Measurements from ENCODE around the gene SOSTDC1.
"Not testable (repeated sequence)": the region's sequence is repeated elsewhere in the genome, so short reads cannot be mapped to it uniquely, and the experiment has no call there.

Gene SOSTDC1, protein sequence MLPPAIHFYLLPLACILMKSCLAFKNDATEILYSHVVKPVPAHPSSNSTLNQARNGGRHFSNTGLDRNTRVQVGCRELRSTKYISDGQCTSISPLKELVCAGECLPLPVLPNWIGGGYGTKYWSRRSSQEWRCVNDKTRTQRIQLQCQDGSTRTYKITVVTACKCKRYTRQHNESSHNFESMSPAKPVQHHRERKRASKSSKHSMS

DNA sequence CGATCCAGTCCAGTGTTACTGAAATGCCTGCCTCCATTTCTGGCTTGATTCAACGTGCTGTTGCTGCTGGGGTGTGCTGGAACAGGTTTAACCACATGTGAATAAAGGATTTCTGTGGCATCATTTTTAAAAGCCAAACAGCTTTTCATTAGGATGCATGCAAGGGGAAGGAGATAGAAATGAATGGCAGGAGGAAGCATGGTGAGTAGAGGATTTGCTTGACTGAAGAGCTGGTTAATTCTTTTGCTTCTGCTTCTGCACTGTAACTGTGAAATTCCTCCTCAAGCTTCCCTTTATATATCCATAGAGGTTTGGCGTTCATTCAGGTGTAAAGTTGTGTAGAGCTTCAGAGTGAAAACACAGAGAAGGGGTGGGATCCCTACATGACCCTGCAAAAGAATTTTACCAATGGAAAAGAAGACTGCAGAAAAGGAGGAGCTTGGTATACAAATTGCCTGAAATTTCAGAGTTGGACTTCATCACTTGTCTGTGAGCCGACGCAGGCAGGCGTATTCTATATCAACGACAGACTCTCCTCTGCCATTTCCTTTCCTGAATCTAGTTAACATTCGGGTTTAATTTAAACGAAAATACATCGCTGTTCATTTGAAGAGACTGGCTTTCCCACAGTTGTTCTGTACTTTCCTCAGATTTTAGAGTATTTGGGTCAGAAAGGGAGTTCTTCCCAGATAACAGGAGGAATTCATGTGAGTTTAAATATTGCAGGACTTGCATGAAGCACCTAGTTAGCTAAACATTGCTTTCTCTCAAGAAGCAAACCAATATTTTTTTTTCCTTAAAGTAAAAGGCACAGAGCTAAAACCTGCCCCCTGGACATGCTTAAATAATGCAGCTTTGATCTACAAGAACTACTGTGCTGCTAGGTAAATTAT, at the start of gene SOSTDC1:
Gene SOSTDC1, minus strand, starts transcription at position 270 of the 893 bp plus-strand sequence. Its CDS starts 70 bp downstream, at position 200.
- no peak for DNase-seq (ENCODE audit: low read depth)

DNA sequence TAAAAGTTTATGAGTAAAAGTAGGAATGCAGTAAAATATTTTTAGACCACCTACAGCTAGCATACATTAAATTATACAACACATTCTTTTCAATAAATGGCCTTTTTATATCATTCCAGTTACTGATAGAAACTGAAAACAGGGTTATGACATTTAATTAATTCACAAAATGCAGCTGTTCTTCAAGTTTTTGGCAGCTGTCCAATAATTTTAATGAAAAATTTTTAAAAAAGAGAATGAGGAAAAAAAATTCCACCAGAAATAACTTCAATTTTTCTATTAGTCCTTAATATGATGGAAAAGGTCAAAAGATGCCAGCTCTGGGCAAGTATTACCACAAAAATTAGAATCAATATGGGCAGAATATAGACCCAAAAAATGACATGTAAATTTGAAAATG, 49.2 kb upstream of the SOSTDC1 start:
- DNase-seq (ENCODE audit: low read depth), result no peak

DNA sequence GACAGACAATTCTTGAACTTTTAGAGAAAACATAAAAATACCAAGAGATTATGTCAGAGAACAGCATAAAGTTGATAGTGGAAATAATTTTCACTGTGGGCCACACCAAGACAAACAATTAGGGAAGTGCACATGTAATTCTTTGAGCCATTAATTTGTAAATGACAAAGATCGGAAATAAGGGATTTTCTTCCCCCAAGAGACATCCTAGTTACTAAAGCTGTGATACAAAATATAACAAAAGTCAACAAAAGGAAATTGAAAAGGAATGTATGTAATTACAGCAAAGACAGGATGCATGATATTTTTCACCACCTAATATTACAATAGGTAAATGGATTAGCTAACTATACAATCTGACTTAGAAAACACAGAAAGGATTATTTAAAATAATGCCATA, 48.7 kb upstream of the SOSTDC1 start:
- DNase-seq (ENCODE audit: low read depth), result no peak

GRCh38 chr7:16512097-16512496, 46.6 kb upstream of the SOSTDC1 start:
- no peak for DNase-seq (ENCODE audit: low read depth)

DNA sequence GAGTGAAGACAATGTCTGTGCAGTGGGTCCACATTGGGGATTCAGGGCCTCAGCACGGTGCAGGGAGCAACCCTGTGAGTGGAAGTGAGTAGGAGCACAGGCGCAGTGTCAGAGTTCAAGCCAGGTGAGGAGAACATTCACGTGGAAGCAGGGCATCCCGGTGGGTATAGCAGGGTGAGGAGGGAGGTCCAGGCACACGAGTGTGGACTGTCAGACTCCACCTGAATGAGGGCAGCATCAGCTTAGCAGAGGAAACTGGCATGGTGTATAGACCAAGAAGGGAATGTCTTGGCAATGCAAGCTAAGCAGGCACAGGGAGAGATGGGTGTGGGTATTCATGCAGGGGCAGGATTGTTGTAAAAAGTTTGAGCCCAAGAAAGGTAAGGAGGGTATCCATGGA, 45.8 kb upstream of the SOSTDC1 start:
- DNase-seq (ENCODE audit: low read depth), result no peak

DNA sequence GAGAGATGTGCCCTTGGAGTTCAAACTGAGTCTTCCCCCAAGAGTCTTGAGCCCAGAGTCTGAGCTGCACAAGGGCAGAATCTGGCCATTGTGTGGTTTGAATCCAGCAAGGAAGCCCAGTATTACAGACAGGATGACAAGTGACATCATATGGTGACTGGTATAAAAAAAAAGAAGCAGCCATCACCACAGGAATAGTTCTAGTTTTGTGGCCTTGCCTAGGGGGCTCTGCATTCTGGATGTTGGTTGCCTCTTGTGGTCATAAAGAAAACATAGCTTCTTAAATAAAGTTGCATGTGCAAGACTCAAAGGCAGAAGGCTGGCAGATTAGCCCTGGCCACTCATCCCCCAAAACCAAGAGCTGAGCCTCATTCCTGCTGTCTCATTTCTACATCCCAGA, 44.3 kb upstream of the SOSTDC1 start:
- no peak for DNase-seq (ENCODE audit: low read depth)

DNA sequence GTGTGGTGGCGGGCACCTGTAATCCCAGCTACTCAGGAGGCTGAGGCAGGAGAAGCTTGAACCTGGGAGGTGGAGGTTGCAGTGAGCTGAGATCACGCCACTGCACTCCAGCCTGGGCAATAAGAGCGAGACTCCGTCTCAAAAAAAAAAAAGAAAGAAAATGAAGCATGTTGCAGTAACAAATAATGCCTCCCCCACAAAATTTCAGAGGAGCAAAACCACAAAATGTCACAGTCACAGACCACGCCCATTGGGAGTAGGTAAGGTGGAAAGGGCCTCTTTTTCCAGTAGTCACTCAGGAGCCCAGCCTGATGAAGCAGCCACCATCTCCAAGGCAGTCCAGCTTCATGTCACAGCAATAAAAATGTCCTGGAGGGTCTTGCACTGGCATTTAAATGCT, 40.9 kb upstream of the SOSTDC1 start:
- DNase-seq (ENCODE audit: low read depth), result not testable (repeated sequence)

DNA sequence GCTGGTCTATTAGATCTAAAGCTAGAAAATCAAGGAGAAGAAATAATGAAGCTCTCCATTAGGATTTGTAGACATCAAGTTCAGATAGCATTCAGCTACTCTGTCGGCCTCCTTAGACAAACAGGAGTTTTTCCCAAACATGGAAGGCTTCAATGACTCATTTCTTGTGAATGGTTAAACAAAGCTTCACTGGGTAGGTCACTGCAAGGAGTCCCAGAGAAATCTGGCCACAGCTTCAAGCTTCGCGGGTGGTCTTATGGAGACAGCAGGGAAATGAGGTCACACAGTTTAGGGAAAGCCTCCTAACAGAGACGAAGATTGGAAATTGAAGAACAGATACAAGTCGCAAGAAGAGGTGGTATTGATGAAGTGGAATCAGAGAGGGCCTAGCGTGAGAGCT, 38.5 kb upstream of the SOSTDC1 start:
- DNase-seq (ENCODE audit: low read depth), result no peak

DNA sequence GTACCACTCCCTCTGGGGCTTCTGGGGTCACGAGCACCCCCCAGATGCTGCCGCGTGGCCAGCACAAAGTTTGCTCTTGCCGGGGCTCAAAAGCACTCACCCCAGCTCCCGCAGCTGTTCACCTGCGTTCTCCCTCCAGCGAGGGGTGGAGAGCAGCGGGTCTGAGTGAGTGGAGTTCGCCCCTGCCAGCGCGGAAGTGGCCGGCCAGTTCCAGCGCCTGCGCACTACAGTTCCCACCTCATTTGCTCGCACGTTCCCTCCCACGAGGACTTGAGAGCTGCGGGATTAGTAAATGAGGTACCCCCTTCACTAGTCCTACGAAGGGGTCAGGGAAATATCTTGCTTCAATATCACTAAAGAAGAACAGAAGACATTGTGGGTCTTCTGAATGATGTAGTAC, 36.8 kb upstream of the SOSTDC1 start:
- no peak for DNase-seq (ENCODE audit: low read depth)

DNA sequence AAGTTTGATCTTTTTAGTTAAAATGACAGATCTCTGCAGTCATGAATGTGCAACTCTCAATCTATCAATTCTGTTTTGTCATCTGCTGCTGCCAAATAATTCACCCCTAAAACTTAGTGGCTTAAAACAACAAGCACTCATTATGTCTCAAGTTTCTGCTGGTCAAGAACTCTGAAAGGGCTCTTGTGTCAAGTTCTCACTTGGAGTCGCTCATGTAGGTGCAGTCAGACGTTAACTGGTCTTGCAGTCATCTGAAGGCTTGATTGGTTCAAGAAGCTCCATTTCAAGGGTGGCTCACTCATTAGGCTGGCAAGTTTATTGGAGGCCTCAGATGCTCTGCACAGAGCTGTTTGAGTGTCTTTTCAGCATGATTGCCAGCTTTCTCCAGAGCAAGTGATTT, 32.6 kb upstream of the SOSTDC1 start:
- no peak for DNase-seq (ENCODE audit: low read depth)

DNA sequence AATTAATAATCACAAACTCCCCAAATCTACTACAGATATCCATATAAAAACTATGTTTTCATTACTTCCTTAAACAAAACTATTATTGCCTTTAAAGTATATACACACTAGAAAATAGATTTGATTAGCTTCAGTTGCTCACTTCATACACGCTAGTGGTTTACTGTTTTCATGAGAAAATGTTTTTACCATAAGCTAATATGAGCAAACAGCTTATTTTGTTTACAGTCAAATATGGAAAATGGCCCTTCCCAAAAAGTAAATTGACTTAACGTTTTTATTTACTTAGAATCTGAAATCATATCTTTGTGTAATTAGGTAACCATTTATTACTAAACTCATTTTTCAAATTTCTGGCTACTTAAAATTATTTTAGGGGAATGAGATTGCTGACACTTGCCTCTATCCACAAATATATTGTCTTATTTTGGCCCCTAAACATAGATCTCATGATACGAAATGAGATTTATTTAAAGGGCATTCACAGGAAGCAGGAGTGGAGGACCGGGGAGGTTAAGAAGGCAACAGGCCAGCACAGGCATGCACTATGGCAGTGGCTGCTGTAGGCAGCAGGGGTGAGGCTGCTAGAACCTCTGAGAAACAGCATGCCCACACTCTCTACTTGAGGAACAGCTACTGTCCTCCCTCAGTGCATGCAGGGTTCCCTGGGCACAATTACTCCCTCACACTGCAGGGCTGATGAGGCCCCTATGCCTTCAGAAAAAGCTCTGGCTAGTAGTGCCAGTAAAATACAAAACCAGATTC, 29.6 kb upstream of the SOSTDC1 start:
- DNase-seq (ENCODE audit: low read depth), result no peak

DNA sequence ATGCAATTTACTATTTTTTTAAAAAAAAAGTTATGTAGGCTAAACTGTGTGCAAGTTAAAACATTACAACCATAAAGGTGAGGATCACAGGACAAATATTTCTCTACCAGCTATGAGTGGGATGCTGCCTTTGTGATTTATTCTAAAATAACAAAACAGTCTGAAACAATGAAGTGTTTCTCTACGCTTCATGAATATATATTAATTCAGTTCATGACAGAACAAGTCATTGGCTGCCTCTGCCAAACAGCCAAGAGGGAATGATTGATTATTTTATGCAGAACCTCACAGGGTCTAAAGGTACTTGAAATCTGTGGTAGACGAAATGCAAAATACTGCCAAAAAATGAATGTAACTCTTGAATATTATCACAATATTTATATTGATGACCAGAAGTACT, 29.0 kb upstream of the SOSTDC1 start:
- no peak for DNase-seq (ENCODE audit: low read depth)

DNA sequence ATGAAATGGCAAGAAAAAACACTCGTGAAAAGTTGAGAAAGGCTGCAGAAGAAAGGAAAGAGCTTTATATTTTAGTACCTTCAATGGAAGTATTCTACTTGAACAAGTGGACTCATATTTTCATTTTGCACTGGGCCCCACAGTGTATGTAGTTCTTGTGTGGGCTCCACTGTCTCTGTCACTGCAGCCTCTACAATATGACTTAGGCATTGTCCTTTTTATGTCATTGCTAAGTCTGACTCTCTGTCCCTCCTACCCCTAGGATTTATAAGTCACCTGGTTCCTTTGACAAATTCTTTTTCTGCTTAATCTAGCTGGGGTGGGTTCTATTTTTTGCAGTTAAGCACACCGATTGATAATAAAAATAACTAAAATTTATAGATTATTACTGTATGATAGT, 27.7 kb upstream of the SOSTDC1 start:
- no peak for DNase-seq (ENCODE audit: low read depth)

- no peak for DNase-seq (ENCODE audit: low read depth)
These were observed 27.1 kb upstream of the SOSTDC1 start for GRCh38 chr7:16492513-16493062.

DNA sequence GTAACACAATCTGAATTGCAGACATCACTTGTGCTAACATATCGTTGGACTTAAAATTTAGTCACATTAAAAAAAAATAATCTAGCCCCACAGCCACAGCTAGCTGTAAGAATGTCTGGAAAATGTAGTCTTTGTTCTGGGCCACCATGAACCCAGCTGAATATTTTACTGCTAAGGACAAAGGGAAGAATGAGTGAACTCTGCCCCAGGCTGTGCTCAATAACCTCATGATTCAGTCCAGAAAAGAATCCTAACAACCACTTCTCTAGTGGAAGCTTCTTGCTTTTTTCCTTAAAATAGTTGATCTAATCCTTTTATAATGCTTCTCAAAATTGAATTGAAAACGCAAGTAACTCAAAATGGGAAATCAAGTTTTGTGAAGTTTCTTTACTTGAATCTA, 25.6 kb upstream of the SOSTDC1 start:
- DNase-seq (ENCODE audit: low read depth), result no peak

- DNase-seq (ENCODE audit: low read depth), result no peak
These were observed 19.1 kb upstream of the SOSTDC1 start for GRCh38 chr7:16484453-16485158.

DNA sequence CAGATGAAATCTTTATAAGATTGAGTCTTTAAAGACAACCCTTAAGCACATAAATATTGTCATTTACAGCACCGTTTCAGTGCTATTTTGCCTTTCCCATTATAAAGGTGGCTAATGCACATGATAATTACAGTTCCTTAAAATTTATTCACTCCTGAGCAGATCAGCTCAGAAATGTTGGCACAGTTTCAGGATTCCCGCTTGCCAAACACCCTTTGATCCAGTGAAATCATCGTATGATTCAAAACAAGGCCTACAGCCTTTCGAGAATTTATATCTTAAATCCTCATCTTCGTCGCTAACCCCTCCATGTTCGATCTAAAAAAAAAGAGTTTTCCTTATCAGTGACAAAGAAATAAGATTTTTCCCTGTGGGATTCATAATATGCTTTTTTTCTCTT, 14.1 kb upstream of the SOSTDC1 start:
- DNase-seq (ENCODE audit: low read depth), result no peak

DNA sequence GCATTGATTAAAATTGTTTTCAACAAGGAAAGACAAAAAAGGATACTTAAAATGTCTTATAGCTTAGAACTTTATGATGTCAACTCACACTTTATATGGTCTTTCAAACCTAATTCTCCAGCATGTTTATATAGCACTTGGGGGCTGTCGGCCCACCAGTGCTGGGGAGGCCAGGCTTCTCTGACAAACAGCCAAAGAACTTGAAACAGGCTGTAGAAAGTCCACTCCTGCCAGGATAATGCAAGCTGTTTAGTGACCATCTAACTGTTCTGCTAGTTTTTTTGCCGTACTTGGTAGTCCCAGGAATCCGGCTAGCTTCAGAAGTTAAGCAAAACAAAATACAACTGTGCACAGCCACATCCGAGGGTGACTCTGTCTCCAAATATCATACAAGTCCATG, 13.6 kb upstream of the SOSTDC1 start:
- DNase-seq (ENCODE audit: low read depth), result no peak

DNA sequence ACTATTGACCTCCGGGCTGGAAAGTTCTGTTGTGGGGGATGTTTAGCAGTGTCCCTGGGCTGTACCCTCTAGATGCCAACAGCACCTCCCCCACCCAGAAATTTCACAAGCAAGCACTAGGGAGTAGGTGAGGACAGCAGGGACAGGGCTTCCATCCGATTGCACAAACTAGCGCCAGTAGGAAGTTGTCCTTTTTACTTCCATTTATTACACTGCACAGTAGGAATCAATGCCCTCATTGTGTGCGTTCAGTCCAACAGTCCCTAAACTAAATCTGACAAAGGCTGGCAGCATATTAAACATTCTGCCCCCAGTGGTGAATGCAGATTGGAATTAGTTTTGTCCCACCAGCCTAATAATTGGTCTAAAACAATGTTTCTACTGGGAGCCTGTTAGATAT, 6.4 kb upstream of the SOSTDC1 start:
- no peak for DNase-seq (ENCODE audit: low read depth)

- DNase-seq (ENCODE audit: low read depth), result no peak
These were observed 1.4 kb downstream of the SOSTDC1 start for GRCh38 chr7:16463949-16464715.

DNA sequence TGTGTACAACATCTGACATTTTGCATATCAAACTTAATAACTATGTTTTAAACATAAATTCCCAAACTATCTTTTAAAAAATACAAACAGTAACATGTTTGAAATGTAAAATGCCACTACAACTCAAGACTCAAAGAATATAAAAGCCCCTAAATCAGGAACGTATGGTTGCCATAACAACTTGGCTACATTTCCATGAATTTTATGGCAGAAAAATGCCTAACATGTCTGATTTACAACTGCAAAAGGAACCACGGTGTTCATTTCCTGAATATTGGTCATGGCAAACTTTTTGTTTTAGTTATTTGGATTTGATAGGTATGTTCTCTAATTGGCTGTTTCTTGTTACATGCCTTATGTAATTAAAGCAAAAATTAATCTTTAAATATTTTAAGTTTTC, 2.0 kb downstream of the SOSTDC1 start:
- DNase-seq (ENCODE audit: low read depth), result no peak
